NOMO-1 treated with DMSO at 0.1 percent for 48 hours (cell line): Measurements from ENCODE around the gene CXXC5.

Experiments
- DNase-seq: peaks from one replicate; lab custom pipeline; 2025; ENCODE audit not compliant: unreplicated experiment; lab: John Stamatoyannopoulos, UW

CXXC5 gene

GRCh38 chr5:139664086-139664693 is 16.0 kb downstream of the CXXC5 start:
- DNase-seq, result peak; percentile 79

GRCh38 chr5:139664727-139665351 is 16.7 kb downstream of the CXXC5 start:
- DNase-seq, result no peak

GRCh38 chr5:139665626-139666025 is 17.5 kb downstream of the CXXC5 start:
- no peak for DNase-seq

- no peak for DNase-seq
These were observed 18.4 kb downstream of the CXXC5 start for GRCh38 chr5:139666551-139666950.

GRCh38 chr5:139667001-139667729 is 19.0 kb downstream of the CXXC5 start:
- no peak for DNase-seq

GRCh38 chr5:139667730-139668063 is 19.5 kb downstream of the CXXC5 start:
- DNase-seq, result no peak

- DNase-seq, result peak; percentile 59
These were observed 20.1 kb downstream of the CXXC5 start for GRCh38 chr5:139668064-139668880.

- no peak for DNase-seq
These were observed 20.9 kb downstream of the CXXC5 start for GRCh38 chr5:139668924-139669661.

- no peak for DNase-seq
These were observed 21.7 kb downstream of the CXXC5 start for GRCh38 chr5:139669662-139670368.

GRCh38 chr5:139670369-139671095 is 22.4 kb downstream of the CXXC5 start:
- DNase-seq, result no peak

GRCh38 chr5:139671096-139671841 is 23.1 kb downstream of the CXXC5 start:
- DNase-seq, result no peak

- DNase-seq, result no peak
These were observed 27.1 kb downstream of the CXXC5 start for GRCh38 chr5:139675213-139675612.

- DNase-seq, result no peak
These were observed 27.7 kb downstream of the CXXC5 start for GRCh38 chr5:139675825-139676224.

- no peak for DNase-seq
These were observed 28.3 kb downstream of the CXXC5 start for GRCh38 chr5:139676406-139676805.

- DNase-seq, result no peak
These were observed 29.0 kb downstream of the CXXC5 start for GRCh38 chr5:139676951-139677735.

- no peak for DNase-seq
These were observed 29.8 kb downstream of the CXXC5 start for GRCh38 chr5:139677736-139678613.
